GM23248 (cell line): ENCODE measurements around the gene PRSS22. TPM values are rescaled to one million over a fixed set of nuclear protein-coding genes. Genes with fewer than 3 reads are reported as not detected.

Experiments used
- DNase-seq: peaks from one replicate; pipeline ENCODE4 v3.0.0-alpha.2; 2015
- H2AFZ ChIP-seq: fragments of 200-600 bp; sonication (generic); 2 replicates; pipeline ENCODE4 v1.6.1; 2016; ENCODE audit warnings: antibody characterized with exemption
- H3F3A ChIP-seq: fragments of 200-600 bp; sonication (generic); 2 replicates; pipeline ENCODE4 v1.6.1; 2016; ENCODE audit warnings: mild to moderate bottlenecking, antibody characterized with exemption, mixed run types; ENCODE audit not compliant: insufficient read depth
- H3K27ac ChIP-seq: fragments of 200-600 bp; sonication (generic); 2 replicates; pipeline ENCODE4 v1.5.1; 2016; ENCODE audit warnings: mild to moderate bottlenecking
- H3K27me3 ChIP-seq: fragments of 200-600 bp; sonication (generic); replicated peaks from 2 replicates; pipeline ENCODE4 v1.6.1; 2016; ENCODE audit warnings: mild to moderate bottlenecking; ENCODE audit not compliant: insufficient read depth
- H3K36me3 ChIP-seq: fragments of 200-600 bp; sonication (generic); 2 replicates; pipeline ENCODE4 v1.6.1; 2016; ENCODE audit warnings: low read depth, mild to moderate bottlenecking
- H3K4me1 ChIP-seq: fragments of 200-600 bp; sonication (generic); 2 replicates; pipeline ENCODE4 v1.6.1; 2016; ENCODE audit warnings: mild to moderate bottlenecking; ENCODE audit not compliant: insufficient read depth
- H3K4me2 ChIP-seq: fragments of 200-600 bp; sonication (generic); one replicate; pipeline ENCODE4 v1.6.1; 2016; ENCODE audit warnings: mild to moderate bottlenecking; ENCODE audit not compliant: unreplicated experiment
- H3K4me3 ChIP-seq: fragments of 200-600 bp; sonication (generic); 2 replicates; pipeline ENCODE4 v1.5.1; 2016; ENCODE audit warnings: mild to moderate bottlenecking
- H3K79me2 ChIP-seq: fragments of 200-600 bp; sonication (generic); 2 replicates; pipeline ENCODE4 v1.6.1; 2016; ENCODE audit warnings: mild to moderate bottlenecking; ENCODE audit not compliant: insufficient read depth
- H3K9ac ChIP-seq: fragments of 200-600 bp; sonication (generic); 2 replicates; pipeline ENCODE4 v1.6.1; 2016; ENCODE audit warnings: mild to moderate bottlenecking
- H3K9me2 ChIP-seq: fragments of 200-600 bp; sonication (generic); 2 replicates; pipeline ENCODE4 v1.6.1; 2016; ENCODE audit warnings: mixed run types, mild to moderate bottlenecking, moderate library complexity; ENCODE audit not compliant: insufficient read depth
- H3K9me3 ChIP-seq: fragments of 200-600 bp; sonication (generic); one replicate; pipeline ENCODE4 v1.6.1; 2017; ENCODE audit warnings: low read depth
- H4K20me1 ChIP-seq: fragments of 200-600 bp; sonication (generic); 2 replicates; pipeline ENCODE4 v1.6.0; 2016; ENCODE audit not compliant: insufficient read depth
- EZH2 ChIP-seq: fragments of 200-600 bp; sonication (generic); IDR thresholded peaks from 2 replicates; pipeline ENCODE4 v1.6.1; 2018; ENCODE audit warnings: antibody characterized with exemption, mild to moderate bottlenecking; ENCODE audit not compliant: insufficient read depth, poor library complexity, severe bottlenecking
- EZH2phosphoT487 ChIP-seq: fragments of 200-600 bp; sonication (generic); IDR thresholded peaks from 2 replicates; pipeline ENCODE4 v1.6.1; 2018; ENCODE audit warnings: antibody characterized with exemption, moderate library complexity, mild to moderate bottlenecking, low read depth; ENCODE audit not compliant: insufficient read depth
- WGBS, 2 experiments: methylation state at CpG; one replicate each; pipeline ENCODE4 v1.1.6; 2015 to 2017; ENCODE audit warnings: low lambda C conversion rate in 2 of 2, low coverage in 1 of 2; ENCODE audit errors: missing lambda C conversion rate in 2 of 2; 5-methylcytosine and 5-hydroxymethylcytosine counted together
- in situ Hi-C: fragments of 300-500 bp; cut with MboI; formaldehyde crosslinking; loops from 2 replicates; pipeline ENCODE4 v1.15.0; 2020
- polyA plus RNA-seq: library from polyadenylated mRNA; unstranded; fragments of >200 nt; fragmentation: Nextera tagmentation; extraction: Ambion mirVana; gene quantifications from 2 replicates; pipeline ENCODE4 v1.2.1, GENCODE V29; 2016
- total RNA-seq: library from RNA; depleted of rRNA; stranded (reverse); fragments of >200 nt; shearing (Covaris generic); gene quantifications from 2 replicates; pipeline ENCODE4 v1.2.3, GENCODE V29; 2014

Gene PRSS22
- total and polyA plus RNA-seq, 2 experiments from 2014 or later: not detected

GRCh38 chr16:2905241-2905987 lies 47.4 kb upstream of the PRSS22 start:
- Histone ChIP-seq H3K79me2 (no peaks in the 10 kb centered on the region), H3K27ac (peak overlapping the region; percentile 65), H3K9me3 (no peaks in the 10 kb centered on the region), H3K4me3 (peak overlapping the region; percentile 91), H3F3A (peaks cover 17% of the 10 kb centered on the region), H4K20me1 (no peaks in the 10 kb centered on the region), H3K27me3 (no peaks in the 10 kb centered on the region), H3K4me1 (peaks cover 7% of the 10 kb centered on the region; the same call in 1 of the 2 replicates), H2AFZ (peak overlapping the region; percentile 87; the same call in 1 of the 2 replicates), H3K9ac (peak overlapping the region; percentile 84), H3K4me2 (peak overlapping the region; percentile 98), H3K9me2 (no peaks in the 10 kb centered on the region), H3K36me3 (no peaks in the 10 kb centered on the region)
- in situ Hi-C loops: no loop called here
- no peak for TF ChIP-seq EZH2phosphoT487
- TF ChIP-seq EZH2: no peak
- WGBS, 2 experiments: 2 to 3% methylated on average over 25 to 45 of the region's 51 CpGs
- peak; percentile 100 for DNase-seq

DNA sequence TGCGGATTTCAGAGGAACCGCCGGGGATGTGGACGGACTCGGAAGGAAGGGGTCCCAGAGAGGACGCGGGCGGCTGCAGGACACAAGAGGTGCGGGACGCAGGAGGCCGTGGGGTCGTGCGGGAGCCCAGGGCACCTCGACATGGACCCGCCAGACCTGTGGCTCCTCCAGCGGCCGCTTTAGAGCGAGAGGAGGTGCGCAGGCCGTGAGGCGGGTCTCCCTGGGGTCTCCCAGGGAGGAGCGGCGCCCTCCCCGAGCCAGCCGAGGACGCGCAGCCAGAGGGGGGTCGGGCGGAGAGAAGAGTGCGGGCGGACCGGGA lies 46.9 kb upstream of the PRSS22 start:
- WGBS, 2 experiments: 1% methylated on average over 27 to 32 of the region's 32 CpGs
- H3K4me3 ChIP-seq: peak overlapping the region; percentile 91
- H4K20me1 ChIP-seq: no peaks in the 10 kb centered on the region
- no peaks in the 10 kb centered on the region for H3K9me2 ChIP-seq
- in situ Hi-C loops: no loop called here
- no peaks in the 10 kb centered on the region for H3K79me2 ChIP-seq
- H3K9ac ChIP-seq: peak overlapping the region; percentile 84
- no peak for TF ChIP-seq EZH2phosphoT487
- no peak for TF ChIP-seq EZH2
- peaks cover 7% of the 10 kb centered on the region; the same call in 1 of the 2 replicates for H3K4me1 ChIP-seq
- no peaks in the 10 kb centered on the region for H3K36me3 ChIP-seq
- H3K4me2 ChIP-seq: peak overlapping the region; percentile 98
- peak; percentile 52 for DNase-seq
- no peaks in the 10 kb centered on the region for H3K27me3 ChIP-seq
- H2AFZ ChIP-seq: peak overlapping the region; percentile 87
- H3F3A ChIP-seq: peaks cover 13% of the 10 kb centered on the region
- no peaks in the 10 kb centered on the region for H3K9me3 ChIP-seq
- peak overlapping the region; percentile 65 for H3K27ac ChIP-seq

DNA sequence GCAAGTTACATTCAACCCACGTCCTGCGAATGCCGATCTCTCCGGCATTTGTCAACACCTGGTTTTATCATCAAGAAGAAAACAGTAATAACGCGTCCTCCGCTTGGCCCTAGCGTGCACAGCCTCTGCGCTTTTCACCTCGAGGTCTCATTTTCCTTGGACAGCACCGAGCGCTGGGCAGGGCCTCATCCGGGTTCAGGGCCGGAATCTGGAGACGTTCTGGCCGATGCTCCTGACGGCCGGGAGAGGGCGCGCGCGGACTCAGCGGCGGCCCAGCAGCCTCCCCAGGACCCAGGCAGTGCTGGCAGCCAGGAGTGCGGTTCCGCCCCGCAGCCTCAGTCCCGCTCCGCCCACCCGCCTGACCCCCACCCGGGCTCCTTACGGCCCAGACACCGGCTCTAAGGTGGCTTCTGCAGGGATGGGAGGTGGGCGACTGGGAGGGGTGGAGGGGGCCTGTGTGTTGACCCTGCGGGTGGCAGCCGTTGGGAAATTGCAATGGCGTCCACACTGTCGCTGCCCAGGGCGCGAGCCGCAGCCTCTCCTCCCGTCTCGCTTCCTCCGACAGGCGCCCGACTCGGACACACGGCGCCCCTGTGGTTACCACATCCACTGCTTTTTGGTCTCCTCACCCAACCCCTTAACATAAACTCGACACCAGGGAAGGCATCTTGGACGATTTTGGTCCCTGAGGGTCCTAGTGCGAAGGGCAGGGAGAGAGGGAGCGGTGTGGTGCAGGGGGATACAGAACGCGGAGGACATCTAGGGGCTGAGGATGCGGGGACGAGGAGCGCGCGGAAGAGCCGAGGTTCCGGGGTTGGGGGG lies 46.3 kb upstream of the PRSS22 start:
- Histone ChIP-seq H3K4me2 (peak overlapping the region; percentile 98), H3K79me2 (no peaks in the 10 kb centered on the region), H3K9me3 (no peaks in the 10 kb centered on the region), H3K27ac (peak overlapping the region; percentile 65), H3F3A (peaks cover 13% of the 10 kb centered on the region), H3K36me3 (no peaks in the 10 kb centered on the region), H3K27me3 (no peaks in the 10 kb centered on the region), H4K20me1 (no peaks in the 10 kb centered on the region), H3K9ac (peak overlapping the region; percentile 84), H2AFZ (peak overlapping the region; percentile 87), H3K4me3 (peak overlapping the region; percentile 91), H3K9me2 (no peaks in the 10 kb centered on the region), H3K4me1 (peaks cover 7% of the 10 kb centered on the region; the same call in 1 of the 2 replicates)
- in situ Hi-C loops: no loop called here
- 2% methylated on average over 42 to 48 of the region's 62 CpGs for WGBS, 2 experiments
- TF ChIP-seq EZH2phosphoT487 (no peak), EZH2 (no peak)
- peak; percentile 92 for DNase-seq

DNA sequence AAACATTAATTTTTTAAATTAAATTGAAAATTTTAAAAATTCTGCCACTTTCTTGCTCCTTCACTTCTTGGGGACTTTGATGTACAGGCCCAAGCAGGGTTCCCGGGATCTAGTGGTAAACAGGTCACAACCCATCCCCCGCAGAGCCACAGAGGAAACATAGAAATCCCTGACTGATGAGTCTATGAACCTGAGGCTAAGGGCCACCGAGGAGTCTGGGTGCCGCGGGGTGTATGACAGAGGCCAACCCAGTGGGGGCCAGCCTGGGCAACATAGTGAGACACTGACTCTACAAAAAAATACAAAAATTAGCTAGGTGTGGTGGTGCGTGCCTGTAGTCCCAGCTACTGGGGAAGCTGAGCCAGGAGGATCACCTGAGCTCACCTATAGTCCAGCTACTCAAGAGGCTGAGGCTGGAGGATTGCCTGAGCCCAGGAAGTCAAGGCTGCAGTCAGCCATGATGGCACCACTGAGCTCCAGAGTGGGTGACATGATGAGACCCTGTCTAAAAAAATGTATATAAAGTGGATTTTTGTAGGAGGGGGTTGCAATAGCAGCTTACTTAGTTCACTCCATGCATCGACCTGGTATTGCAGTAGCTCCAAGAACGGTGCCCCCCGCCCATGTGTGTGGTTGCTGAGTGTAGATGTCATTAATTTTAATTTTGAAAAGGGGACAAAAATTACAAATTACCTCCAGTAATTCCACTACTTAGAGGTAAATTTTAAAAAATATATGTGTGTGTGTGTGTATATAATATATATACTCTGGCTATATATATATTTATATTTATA lies 44.6 kb upstream of the PRSS22 start:
- TF ChIP-seq EZH2phosphoT487 (no peak), EZH2 (no peak)
- WGBS, 2 experiments: 88 to 90% methylated on average over 9 of the region's 9 CpGs

More for the DNA sequence above, 44.6 kb upstream of the PRSS22 start:
- H3K4me2 ChIP-seq: no peak overlapping the region
- H3K9ac ChIP-seq: no peak overlapping the region
- no peaks in the 10 kb centered on the region for H3K27me3 ChIP-seq
- no peaks in the 10 kb centered on the region for H4K20me1 ChIP-seq
- H3K79me2 ChIP-seq: no peaks in the 10 kb centered on the region
- in situ Hi-C loops: no loop called here
- no peak for DNase-seq
- H3K9me3 ChIP-seq: no peaks in the 10 kb centered on the region
- no peaks in the 10 kb centered on the region for H3K9me2 ChIP-seq
- H3K4me3 ChIP-seq: no peak overlapping the region
- peaks cover 7% of the 10 kb centered on the region; the same call in 1 of the 2 replicates for H3K4me1 ChIP-seq
- H2AFZ ChIP-seq: no peak overlapping the region
- H3F3A ChIP-seq: peaks cover 13% of the 10 kb centered on the region
- H3K27ac ChIP-seq: no peak overlapping the region
- H3K36me3 ChIP-seq: no peaks in the 10 kb centered on the region
